HFFc6 (cell line): ENCODE data around the gene DSG2. TPM values are rescaled to one million over a fixed set of nuclear protein-coding genes. Genes with fewer than 3 reads are reported as not detected.

Experiments used
- DNase-seq: peaks from one replicate; pipeline ENCODE4 v3.0.0-alpha.2; 2018
- H3K27ac Mint-ChIP-seq: 2 replicates; pipeline ENCODE4 v1.8.0; 2020; ENCODE audit warnings: mild to moderate bottlenecking, mixed read lengths
- H3K27me3 Mint-ChIP-seq: 2 replicates; pipeline ENCODE4 v1.8.0; 2021; ENCODE audit warnings: mild to moderate bottlenecking, moderate library complexity, mixed read lengths; ENCODE audit not compliant: insufficient read depth
- H3K36me3 Mint-ChIP-seq: 2 replicates; pipeline ENCODE4 v1.8.0; 2021; ENCODE audit warnings: low read depth, mixed read lengths
- H3K4me1 Mint-ChIP-seq: 2 replicates; pipeline ENCODE4 v1.8.0; 2020; ENCODE audit warnings: low read depth, mixed read lengths
- H3K4me3 Mint-ChIP-seq: 2 replicates; pipeline ENCODE4 v1.8.0; 2020; ENCODE audit warnings: mild to moderate bottlenecking, moderate library complexity, mixed read lengths
- H3K9me3 Mint-ChIP-seq: 2 replicates; pipeline ENCODE4 v1.8.0; 2020; ENCODE audit warnings: mild to moderate bottlenecking, mixed read lengths
- total RNA-seq, 6 experiments: library from RNA; stranded (reverse); fragmentation: NEBNext Ultra II Directional; extraction: Animal tissue kit (Norgen Biotek cat#: 25700); gene quantifications; 2 replicates in 1 of 6; 3 replicates in 5 of 6; pipeline ENCODE4 v1.2.3, GENCODE V29; 2021
- TF ChIP-seq, protein P1 (sequence below): fragments of 200-600 bp; sonication (generic); IDR thresholded peaks from 2 replicates; pipeline ENCODE4 v1.5.0; 2021; ENCODE audit warnings: antibody characterized with exemption, mild to moderate bottlenecking

Gene DSG2
- total RNA-seq, 6 experiments from 2014 or later, result not detected

DNA sequence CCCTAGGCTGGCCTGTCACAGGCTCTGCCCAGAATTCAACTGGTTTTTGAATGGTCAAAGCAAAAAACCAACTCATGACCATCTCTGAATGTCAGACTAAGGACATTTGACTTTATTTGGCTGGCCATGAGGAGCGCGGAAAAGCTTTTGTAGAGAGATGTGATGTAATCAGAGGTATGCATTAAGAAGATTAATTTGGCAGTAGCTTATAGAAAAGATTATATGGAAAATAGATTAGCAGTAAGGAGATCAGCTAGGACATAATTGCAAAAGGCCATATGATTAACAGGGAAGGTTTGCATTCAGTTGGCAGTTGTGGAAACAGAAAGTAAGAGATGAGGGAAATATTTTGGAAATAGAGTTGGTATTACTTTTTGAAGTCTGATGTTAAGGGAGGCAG is 81.4 kb downstream of the DSG2 start:
- TF ChIP-seq, protein P1, sequence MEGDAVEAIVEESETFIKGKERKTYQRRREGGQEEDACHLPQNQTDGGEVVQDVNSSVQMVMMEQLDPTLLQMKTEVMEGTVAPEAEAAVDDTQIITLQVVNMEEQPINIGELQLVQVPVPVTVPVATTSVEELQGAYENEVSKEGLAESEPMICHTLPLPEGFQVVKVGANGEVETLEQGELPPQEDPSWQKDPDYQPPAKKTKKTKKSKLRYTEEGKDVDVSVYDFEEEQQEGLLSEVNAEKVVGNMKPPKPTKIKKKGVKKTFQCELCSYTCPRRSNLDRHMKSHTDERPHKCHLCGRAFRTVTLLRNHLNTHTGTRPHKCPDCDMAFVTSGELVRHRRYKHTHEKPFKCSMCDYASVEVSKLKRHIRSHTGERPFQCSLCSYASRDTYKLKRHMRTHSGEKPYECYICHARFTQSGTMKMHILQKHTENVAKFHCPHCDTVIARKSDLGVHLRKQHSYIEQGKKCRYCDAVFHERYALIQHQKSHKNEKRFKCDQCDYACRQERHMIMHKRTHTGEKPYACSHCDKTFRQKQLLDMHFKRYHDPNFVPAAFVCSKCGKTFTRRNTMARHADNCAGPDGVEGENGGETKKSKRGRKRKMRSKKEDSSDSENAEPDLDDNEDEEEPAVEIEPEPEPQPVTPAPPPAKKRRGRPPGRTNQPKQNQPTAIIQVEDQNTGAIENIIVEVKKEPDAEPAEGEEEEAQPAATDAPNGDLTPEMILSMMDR, result no peak
- Mint-ChIP-seq H3K27me3 (no peaks in the 10 kb centered on the region), H3K9me3 (peaks cover 24% of the 10 kb centered on the region), H3K4me1 (no peaks in the 10 kb centered on the region), H3K4me3 (no peak overlapping the region), H3K36me3 (no peaks in the 10 kb centered on the region), H3K27ac (no peak overlapping the region)
- no peak for DNase-seq

DNA sequence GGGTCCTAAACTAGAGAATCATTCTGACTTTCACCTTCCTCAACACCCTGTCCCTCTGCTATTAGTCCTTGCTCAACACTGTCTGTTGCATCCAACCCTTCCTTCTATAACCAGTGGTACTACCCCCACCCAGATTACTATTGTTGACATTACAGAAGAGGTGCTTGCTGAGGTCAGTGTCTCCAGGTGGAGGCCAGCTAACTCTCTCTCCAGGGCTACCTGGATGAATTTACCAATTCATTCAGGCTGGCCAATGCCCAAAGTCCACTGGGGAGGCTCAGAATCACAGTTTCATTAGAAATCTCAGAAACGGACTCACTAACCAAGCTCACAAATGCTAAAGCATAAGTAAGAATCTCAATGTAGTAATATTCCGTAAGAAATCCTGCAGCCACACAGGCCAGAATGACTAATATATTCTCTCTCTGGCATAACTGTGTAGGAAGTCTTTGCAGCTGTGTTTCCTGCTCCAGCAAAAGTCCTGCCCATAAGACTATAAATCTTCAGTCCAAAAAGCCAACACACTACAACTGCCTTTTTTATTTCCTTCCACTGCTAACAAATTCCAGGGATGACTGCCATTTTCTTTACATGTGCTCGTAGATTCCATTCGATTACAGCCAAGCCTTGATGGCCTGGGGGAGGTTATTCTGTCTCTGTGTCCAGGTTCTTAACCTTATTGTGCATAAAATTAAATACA is 83.7 kb downstream of the DSG2 start:
- Mint-ChIP-seq H3K4me3 (no peak overlapping the region), H3K36me3 (no peaks in the 10 kb centered on the region), H3K27me3 (no peaks in the 10 kb centered on the region; the same call in 1 of the 2 replicates), H3K27ac (no peak overlapping the region), H3K4me1 (no peaks in the 10 kb centered on the region), H3K9me3 (peaks cover 29% of the 10 kb centered on the region)
- no peak for DNase-seq
- TF ChIP-seq, protein P1, result no peak

DNA sequence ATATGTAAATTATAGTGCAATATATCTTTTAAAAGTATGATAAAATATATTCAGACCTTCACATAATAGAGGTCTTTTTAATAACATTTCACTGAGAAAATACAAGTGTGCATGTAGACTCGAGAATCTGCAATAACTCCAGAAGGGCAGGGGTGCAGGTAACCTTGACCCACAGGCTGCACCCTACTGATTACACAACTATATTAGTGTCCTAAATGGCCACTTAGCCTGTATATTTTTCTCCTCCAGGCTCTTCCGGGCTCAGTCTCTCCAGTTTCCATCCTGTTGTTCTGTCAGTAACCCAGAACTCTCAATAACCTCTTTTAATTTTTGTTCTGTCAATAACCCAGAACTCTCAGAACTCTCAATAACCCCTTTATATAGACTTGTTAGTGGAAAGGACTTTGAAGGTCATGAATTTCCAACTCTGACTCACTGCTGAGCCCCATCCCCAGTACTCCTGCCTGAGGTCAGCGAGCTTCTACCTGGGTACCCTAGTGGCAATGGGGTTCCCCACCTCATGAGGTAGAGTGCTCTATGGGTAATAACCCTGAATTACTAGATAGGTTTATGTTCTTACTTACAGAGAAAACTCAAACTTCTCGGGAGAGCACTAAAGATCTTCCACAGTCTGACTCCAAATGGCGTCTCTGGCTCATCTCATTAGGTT is 85.3 kb downstream of the DSG2 start:
- Mint-ChIP-seq H3K4me3 (no peak overlapping the region), H3K27me3 (no peaks in the 10 kb centered on the region; the same call in 1 of the 2 replicates), H3K9me3 (peaks cover 18% of the 10 kb centered on the region; the same call in 1 of the 2 replicates), H3K27ac (no peak overlapping the region), H3K36me3 (no peaks in the 10 kb centered on the region), H3K4me1 (no peaks in the 10 kb centered on the region)
- no peak for DNase-seq
- TF ChIP-seq, protein P1, result no peak

DNA sequence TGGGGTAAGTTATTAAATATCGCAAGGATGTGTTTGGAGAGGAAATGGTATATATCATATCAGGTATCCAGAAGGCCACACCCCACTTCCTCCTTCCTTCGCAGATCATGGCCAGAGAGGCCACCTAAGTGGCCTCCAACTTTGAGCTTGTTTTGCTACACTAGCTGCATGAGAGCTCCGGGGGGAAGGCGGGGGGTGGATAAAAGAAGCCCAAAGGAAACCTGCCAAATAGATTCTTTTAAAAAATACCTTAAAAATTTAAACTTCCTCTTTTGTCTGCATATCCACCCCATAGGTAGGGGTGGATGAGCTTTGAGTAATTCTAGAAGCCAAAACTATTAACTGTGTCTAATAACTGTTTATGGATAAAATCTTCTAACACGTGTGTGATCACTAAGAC is 88.0 kb downstream of the DSG2 start:
- H3K4me1 Mint-ChIP-seq, result no peaks in the 10 kb centered on the region
- H3K36me3 Mint-ChIP-seq, result no peaks in the 10 kb centered on the region
- H3K9me3 Mint-ChIP-seq, result peaks cover 26% of the 10 kb centered on the region
- no peak overlapping the region for H3K27ac Mint-ChIP-seq
- DNase-seq, result no peak
- no peak overlapping the region for H3K4me3 Mint-ChIP-seq
- TF ChIP-seq, protein P1, result no peak
- no peaks in the 10 kb centered on the region; the same call in 1 of the 2 replicates for H3K27me3 Mint-ChIP-seq

DNA sequence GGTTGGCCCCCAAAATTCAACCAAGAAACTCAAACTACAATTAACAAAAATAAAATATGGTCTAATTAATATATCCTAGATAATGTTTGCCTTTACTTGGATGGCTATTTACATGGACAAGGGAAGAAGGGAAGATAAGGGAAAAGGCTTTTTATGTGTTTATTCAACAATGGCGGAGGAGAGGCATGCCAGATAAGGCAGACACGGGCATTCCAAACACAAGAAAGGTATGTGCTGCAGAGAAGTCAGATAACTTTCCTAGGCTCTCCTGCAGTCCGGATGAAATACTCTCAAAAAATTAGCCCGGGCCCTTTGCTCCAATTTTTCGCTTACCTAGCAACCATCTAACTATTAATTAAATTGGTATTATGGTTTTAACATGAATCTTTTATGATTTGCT is 88.6 kb downstream of the DSG2 start:
- peaks cover 26% of the 10 kb centered on the region for H3K9me3 Mint-ChIP-seq
- no peaks in the 10 kb centered on the region for H3K36me3 Mint-ChIP-seq
- no peaks in the 10 kb centered on the region; the same call in 1 of the 2 replicates for H3K27me3 Mint-ChIP-seq
- H3K4me3 Mint-ChIP-seq, result no peak overlapping the region
- no peak overlapping the region for H3K27ac Mint-ChIP-seq
- H3K4me1 Mint-ChIP-seq, result no peaks in the 10 kb centered on the region
- DNase-seq, result no peak
- TF ChIP-seq, protein P1, result no peak
